GM21381 (cell line): Measurements from ENCODE around the gene TRPC3.

Source experiments
- ATAC-seq: cut with Tn5 transposase; IDR thresholded peaks from one replicate; pipeline ENCODE4 v1.9.1; 2021; ENCODE audit warnings: mild to moderate bottlenecking, moderate library complexity; ENCODE audit not compliant: unreplicated experiment

TRPC3 gene

GRCh38 chr4:121951521-121952110 is at the start of gene TRPC3:
Gene TRPC3 (minus strand): TSS chr4:121952060. CDS start chr4:121951680, 380 bp downstream.
- peak; percentile 33 for ATAC-seq

GRCh38 chr4:122000849-122001248 is 49.0 kb upstream of the TRPC3 start:
- ATAC-seq = no peak

GRCh38 chr4:121998024-121998423 is 46.2 kb upstream of the TRPC3 start:
- ATAC-seq = no peak

GRCh38 chr4:121995790-121996537 is 44.1 kb upstream of the TRPC3 start:
- ATAC-seq = no peak

DNA sequence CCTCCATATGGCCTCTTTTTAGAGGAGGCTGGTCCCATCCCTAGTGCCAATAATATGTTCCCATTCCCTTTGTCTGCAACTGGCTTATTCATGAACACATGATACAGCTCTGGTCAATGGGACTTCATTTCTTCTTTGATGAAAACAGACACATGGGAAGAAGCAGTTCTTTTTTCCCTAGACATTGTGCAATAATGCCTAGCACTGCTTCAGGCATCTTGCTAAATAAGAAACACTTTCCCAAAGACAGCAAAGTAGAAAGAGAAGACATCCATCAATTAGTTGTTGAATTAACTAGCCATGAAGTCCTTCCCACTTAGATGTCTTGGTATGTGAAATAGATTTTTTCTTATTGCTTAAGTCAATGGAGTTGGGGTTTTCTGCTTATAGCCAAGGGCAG is 40.1 kb upstream of the TRPC3 start:
- ATAC-seq = no peak

DNA sequence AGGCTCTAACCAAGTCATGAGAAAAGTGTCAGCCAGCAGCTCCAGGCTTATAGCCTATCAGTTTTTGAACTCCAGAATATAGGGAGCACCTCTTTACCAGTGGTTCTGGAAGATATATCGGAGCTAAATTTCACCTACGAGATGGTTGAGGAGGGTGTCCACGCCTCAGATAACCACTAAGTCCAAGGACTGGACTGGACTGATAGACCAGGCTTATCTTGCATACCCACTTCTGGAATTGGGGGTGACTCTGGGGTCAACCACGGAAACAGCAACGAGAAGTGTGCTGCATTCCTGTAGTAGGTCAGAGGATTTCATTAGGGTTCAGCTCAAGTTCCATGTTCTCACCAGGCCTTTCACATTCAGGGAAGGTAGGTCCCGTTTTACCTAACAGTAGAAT is 38.6 kb upstream of the TRPC3 start:
- ATAC-seq = no peak

DNA sequence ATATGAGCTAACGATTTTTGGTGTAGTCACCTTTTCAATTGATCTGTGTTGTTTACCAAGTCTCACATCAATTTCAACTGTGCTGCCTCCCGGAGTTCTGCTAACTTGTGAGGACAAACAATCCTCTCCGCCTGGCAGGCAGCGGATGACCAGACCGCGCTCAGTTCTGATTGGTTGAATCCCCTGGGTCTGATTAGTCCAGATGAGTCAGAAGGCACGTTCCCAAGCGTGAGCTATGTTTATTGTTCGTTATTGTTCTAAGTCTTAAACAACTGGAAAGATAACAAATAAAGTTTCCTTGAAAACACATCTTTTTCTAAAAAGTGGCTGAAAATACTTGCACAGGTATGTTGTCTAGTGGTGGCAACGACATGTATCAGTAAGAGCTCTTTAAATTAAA is 37.9 kb upstream of the TRPC3 start:
- ATAC-seq = no peak

DNA sequence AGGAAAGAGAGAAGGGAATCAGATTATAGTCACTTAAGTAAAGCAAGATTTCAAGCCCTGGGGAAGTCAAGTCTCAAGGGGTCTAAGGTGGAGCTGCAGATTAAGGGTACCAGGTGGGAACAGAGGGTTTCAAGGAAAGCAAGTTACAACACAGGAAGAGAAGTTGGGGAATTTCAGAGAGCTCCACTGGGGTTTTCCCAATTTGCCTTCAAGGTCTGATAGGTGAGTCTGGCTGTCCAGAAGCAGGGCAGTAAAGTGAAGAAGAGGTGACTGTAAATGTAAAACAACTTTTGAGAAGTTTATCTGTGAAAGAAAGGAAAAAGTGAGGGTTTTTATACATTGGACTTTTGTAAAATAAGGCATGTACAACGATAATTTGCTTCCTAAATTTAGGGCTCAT is 37.1 kb upstream of the TRPC3 start:
- ATAC-seq = no peak

DNA sequence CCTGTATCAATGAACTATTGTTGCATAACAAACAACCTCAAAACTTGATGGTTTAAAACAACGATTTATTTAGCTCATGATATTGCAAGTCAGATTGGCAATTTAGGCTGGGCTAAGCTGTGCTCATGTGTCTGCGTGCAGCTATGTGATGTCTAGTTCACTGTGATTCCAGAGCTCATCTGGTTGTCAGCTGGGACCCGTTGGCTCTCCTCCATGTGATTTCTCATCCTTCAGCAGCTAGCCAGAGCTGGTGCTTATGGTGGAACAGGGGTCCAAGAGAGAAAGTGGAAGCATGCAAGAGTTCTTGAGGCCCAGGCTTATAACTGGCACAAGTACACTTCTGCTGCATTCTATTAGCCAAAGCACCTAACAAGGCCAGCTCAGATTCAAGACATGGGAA is 28.8 kb upstream of the TRPC3 start:
- ATAC-seq = no peak

DNA sequence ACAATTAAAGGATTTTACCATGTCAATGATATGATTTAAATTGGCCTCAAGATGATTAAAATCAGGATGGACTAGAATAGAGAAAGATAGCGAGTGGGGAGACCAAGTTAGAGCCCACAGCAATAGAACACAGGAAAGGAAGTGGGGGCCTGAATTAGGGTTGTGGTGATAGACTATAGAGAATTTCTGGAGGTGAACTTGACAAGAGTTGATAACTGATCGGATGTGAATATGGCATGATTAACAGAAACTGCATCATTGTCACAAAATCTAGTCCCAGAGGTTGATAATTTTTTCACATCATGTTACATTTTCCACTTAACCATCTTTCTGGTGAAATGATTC is 26.3 kb upstream of the TRPC3 start:
- ATAC-seq = peak; percentile 63

GRCh38 chr4:121977251-121978171 is 25.7 kb upstream of the TRPC3 start:
- peak; percentile 98 for ATAC-seq

- ATAC-seq = no peak
These were observed 23.9 kb upstream of the TRPC3 start for GRCh38 chr4:121975784-121976183.

GRCh38 chr4:121973816-121974215 is 22.0 kb upstream of the TRPC3 start:
- no peak for ATAC-seq

DNA sequence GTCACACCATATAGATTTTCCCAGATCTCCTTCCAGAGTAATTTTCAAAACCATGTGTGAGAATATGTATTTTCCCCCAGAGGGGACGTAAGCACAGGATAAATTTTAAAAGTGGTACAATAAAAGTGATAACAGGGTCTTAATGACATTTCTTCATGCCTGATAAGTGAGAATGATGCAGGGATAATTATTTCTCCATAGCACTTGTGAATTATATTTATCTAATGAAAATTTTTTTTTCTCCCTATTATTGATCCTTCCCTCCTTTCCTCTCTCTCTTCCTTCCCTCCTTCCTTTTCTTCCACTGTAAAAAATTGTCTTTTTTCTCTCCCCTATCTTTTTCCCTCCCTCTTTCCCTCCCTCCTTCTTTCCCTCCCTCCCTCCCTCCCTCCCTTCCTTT is 17.0 kb upstream of the TRPC3 start:
- no peak for ATAC-seq

DNA sequence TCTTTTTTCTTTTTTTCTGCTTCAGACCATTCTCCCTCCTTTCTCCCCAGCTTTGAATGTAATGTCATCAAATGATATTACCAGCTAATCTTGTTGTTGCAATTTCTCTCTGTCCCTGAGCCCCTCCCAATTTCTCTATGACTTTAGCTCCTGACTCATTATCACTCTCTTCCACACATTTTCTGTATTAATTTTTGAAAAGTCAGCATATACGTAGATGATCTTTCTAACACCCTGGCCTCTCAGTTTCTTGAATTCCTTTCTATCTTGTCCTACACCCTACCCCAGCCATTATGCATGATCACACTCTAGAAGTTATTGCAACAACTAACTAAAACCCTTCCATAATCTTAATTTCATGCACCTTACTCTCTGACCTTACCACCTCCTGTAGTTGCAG is 13.1 kb upstream of the TRPC3 start:
- no peak for ATAC-seq

DNA sequence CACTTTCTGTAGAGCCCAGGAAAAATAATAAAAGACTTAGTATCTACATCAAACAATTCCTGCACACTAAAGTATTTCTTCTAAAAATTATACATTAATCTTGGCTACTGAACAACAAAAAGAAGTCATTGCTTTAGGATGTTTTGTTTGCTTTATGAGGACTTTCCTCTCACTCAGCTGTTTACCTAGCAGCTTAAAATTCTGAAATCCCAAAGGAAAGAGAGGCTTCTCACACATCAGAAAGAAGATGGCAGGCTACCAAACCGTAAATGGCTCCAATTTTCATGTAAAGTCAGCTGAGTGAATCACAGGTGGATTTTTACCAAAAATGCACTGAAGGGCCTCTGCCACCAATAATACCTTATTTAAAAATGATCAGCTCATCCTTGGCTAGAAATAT is 9.0 kb upstream of the TRPC3 start:
- no peak for ATAC-seq

GRCh38 chr4:121958777-121959176 is 6.9 kb upstream of the TRPC3 start:
- ATAC-seq = no peak

- ATAC-seq = no peak
These were observed 5.4 kb upstream of the TRPC3 start for GRCh38 chr4:121957266-121957665.

- ATAC-seq = no peak
These were observed 2.0 kb upstream of the TRPC3 start for GRCh38 chr4:121953860-121954259.

DNA sequence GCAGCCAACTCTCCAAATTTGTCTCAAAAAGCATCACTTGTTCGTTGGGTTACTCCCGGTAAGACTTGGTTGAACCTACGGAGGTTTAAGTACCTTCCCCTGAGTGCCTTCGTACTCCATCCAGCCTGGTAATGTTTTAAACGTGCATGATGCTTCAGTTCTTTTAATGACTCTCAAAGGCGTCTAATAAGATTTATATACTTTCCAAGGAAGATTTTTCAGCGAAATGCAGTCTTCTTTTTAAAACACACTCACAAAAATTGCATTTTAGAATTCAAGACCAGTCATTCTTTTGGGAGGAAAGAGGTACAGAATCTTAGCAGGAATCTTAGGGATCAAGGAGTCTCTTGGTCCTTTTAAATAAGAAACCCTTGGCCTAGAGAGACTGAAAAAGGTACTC is 430 bp upstream of the TRPC3 start:
- ATAC-seq = no peak

- peak; percentile 30 for ATAC-seq
These were observed 960 bp downstream of the TRPC3 start for GRCh38 chr4:121950680-121951520.
